IPS DF 4.7 (cell line): ENCODE results near the gene RNFT2.
"Not testable (repeated sequence)": the region's sequence is repeated elsewhere in the genome, so short reads cannot be mapped to it uniquely, and the experiment has no call there.

Experiments used
- DNase-seq: peaks from one replicate; pipeline ENCODE4 v3.0.0-alpha.2; 2013; ENCODE audit warnings: low spot score; ENCODE audit errors: extremely low read depth

The RNFT2 gene

DNA sequence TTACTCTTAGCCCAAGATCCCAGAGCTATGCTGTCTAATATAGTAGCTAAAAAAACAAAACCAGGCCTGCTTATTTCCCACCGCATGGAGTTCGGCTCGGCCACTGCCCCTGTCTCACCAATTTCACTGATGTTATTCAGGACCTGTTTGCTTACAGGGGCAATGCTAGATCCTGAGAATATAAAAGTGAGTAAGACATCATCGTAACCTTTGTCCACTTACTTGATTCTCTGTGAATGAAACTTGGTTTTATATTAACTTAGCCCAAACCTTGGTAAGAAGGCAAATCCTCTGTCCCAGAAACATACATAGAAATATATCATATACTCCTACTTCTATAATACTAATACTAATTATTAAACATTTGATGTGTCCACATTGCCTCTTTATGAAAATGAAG, 56.6 kb downstream of the RNFT2 start:
- DNase-seq = no peak

GRCh38 chr12:116797885-116798284, 59.8 kb downstream of the RNFT2 start:
- no peak for DNase-seq

DNA sequence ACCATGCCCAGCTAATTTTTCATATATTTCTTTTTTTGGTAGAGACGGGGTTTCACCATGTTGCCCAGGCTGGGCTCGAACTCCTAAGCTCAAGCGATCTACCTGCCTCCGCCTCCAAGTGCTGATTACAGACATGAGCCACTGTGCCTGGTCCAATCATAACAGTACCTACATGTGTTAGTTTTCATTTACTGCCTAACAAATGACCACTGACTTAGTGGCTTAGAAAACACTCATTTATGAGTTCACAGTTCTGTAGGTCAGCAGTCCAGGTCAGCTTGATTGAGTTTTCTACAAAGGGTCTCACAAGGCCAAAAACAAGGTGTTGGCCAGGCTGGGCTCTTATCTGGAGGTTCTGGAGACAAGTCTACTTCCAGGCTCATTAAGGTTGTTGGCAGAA, 60.6 kb downstream of the RNFT2 start:
- DNase-seq = no peak

DNA sequence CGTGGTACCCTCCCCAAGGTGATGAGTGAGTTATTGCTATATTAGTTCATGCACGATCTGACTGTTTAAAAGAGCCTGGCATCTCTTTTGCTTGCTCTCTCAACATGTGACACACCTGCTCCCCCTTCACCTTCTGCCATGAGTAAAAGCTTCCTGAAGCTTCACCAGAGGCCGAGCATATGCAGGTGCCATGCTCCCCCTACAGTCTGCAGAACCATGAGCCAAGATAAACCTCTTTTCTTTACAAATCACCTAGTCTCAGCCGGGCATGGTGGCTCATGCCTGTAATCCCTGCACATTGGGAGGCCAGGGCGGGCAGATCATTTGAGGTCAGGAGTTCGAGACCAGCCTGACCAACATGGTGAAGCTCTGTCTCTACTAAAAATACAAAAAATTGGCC, 61.8 kb downstream of the RNFT2 start:
- no peak for DNase-seq

DNA sequence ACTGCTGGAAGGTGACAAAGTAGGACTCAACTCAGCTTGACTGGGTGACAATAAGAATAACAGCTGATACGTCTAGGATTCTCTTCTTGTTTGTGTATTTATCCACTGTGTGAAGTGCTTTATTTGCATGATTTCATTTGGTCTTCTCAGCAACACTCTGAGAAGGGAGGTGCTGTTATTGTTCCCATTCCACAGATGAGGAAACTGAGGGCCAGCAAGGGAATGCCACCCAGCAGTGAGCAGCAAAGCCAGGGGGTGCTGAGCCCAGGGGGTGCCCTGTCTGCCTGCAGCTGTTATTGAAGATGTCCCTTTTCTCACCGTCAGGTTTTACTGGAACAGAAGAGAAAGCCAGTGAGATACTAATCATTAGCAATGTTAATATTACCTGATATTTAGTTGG, 62.8 kb downstream of the RNFT2 start:
- DNase-seq = no peak

DNA sequence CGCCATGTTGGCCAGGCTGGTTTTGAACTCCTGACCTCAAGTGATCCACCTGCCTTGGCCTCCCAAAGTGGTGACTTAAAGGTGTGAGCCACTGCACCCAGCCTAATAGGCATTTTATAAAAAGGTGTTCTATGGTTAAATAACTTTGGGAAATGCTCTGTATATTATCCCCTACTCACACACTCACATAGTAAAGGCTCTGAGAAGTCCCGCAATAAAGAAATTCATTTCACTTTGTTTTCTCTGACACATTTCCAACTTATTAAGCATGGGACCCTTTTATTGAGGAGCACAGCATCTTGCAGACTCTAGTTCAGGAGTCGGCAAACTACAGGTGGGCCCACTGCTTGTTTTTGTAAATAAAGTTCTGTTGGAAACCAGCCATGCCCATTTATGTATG, 63.9 kb downstream of the RNFT2 start:
- DNase-seq = no peak

GRCh38 chr12:116803013-116803736, 65.1 kb downstream of the RNFT2 start:
- DNase-seq = no peak

DNA sequence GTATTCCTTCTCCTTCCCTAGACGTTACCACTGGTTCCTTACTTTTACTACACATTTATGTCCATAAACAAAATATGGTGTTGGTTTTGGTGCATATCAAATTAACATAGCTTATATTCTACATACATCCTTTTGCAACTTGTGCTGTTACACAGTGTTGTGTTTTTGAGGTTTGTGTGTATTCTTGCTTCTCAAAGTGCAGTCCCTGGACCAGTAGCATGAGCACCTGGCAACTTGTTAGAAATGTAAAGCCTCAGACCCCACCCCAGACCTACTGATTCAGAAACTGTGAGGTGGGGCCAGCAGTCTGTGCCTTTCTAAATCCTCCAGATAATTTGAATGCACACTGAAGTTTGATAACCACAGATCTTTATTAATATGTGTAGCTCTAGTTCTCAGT, 65.9 kb downstream of the RNFT2 start:
- no peak for DNase-seq

DNA sequence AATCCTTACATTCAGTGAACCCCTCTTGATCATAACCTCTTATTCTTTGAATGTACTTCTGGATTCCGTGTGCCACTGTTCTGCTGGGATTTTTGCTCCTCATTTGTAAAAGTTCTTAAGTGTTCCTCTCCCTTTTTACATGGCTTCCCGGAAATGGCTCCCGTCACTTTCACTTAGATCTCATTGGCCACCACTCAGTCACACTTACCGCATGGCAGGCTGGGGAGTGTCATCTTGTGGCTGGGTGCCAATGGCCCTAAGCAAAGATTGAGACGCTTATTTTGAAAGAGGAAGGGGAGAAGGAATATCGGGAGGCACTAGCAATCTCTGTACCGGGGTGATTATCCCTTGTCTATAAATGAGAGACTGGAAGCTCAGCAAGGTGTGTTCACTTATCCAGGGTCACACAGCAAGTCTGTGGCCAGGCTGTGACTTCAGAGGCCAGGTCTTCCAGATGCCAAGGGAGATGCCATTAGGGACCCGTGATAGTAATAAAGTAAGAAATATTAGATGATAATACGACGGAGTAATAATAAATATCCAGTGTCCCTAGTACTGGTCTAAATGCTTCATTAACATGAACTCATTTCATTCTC, 68.8 kb downstream of the RNFT2 start:
- DNase-seq = no peak

- DNase-seq = no peak
Observed at GRCh38 chr12:116807546-116807945, 69.4 kb downstream of the RNFT2 start.

DNA sequence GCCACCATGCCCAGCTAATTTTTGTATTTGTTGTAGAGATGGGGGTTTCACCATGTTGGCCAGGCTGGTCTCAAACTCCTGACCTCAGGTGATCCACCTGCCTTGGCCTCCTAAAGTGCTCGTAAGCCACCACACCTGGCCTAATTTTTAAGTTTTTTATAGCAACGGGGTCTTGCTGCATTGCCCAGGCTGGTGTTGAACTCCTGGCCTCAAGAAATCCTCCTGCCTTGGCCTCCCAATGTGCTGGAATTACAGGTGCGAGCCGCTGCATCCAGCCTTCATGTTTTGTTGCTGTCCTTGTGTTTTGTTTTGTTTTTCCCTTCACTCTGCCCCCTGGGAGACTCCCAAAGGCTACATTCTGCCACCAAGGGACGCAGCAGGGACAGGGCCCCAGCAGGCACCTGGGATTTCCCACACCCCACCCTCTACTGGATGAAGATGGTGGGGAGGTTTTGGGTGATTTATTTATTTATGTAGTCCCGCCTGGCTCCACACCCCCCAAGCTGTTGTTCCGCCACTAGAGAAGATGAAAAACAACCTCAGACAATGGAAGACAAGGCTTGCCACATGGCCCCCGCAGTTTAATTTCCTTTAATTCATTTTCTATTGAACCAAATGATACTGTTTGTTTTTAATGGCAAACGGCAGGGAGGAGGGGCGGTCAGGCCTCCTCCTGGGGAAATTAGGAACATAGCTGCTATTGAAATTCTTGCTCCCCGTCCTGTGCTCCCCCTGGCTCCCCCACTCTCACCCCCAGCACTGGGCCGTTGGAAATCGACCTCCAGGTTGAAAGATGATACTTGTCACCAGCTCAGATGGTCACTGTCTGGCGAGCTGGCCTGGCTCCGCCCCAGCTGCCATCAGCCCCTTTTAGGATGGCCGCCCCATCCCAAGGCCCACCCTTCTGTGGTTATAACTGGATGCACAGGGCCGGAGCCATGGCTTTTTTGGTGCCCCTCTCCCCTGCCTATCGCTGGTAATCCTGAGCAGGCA, 70.3 kb downstream of the RNFT2 start:
- DNase-seq = no peak

DNA sequence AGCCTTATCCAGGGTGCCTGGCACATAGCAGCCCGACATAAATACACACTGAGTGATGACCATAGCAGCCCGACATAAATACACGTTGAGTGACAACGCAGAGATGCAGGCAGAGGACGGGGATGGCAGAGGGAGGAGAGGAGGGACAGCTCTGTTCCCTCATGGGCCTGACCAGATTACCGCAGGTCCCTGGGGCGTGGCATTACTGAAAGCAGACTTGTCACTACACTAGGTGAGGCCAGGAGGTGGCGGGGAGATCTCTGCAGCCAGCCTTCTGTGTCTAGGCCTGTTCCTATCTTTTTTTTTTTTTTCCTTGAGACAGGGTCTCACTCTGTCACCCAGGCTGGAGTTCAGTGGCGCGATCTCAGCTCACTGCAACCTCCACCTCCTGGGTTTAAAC, 74.1 kb downstream of the RNFT2 start:
- DNase-seq = no peak

DNA sequence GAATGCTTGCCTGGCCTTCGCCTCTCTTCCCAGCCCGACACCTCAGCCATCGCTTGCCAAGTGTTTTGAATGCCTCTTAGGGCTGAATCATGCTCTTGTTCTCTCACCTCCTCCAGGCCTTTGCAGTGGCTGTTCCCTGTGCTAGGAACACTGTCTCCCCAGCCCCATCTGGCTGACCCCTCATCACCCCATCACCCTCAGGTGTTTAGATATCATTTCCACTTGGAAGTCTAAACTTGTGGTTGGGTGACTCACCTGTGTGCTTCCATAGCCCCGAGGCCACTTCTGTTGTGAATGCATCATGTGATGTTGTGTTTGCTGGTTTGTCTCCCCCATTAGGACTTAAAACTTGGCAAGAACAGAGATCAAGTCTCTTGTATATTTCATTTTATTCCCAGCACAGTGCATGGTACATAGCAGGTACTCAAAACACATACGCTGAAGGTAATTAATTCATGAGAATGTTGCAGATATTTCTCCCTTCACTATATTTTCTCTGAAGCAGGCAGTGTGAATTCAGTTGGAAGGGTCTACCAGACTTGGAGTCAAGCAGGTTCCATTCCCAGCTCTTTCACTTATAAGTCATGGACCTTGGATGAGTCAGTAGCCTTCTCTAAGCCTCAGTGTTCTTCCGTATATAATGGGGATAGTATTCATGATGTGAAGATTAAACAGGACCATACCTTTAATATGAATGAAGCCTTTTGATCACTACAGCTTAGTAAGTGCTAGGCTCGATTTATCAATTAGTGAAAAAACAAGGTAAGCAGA, 75.3 kb downstream of the RNFT2 start:
- DNase-seq = no peak

DNA sequence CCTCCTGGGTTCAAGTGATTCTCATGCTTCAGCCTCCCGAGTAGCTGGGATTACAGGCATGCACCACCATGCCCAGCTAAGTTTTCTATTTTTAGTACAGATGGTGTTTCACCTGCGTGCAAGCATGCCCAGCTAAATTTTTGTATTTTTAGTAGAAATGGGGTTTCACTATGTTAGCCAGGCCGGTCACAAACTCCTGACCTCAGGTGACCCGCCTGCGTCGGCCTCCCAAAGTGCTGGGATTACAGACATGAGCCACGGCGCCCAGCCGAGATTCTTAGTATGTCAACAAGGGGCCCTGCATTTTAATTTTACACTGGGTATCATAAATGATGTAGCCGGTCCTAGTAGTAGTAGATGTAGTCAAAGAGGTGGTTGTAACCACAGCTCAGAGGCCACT, 76.7 kb downstream of the RNFT2 start:
- not testable (repeated sequence) for DNase-seq

DNA sequence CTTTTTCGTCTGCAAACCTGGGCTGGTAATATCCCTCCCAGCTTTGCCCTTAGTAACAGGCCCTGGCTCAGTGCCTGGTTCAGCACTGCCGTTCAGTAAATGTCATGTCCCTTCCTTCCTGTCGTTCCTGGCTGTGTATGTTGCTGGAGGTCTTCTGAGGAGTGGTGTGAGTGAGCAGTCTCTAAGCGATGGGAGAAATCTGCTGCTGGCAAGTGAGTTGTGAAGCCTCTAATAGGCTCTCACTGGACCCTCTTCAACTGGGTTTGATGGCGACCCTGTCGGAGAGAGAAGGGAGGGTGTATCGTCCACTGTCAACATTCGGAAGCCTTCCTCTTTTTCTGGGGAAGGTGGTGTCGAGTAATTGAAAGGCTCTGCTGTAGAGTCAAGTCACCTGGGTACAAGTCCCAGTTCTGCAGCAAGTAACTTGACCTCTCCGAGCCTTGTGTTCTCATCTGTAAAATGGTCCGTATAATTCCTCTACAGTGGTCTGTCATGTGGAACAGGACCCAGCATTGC, 80.3 kb downstream of the RNFT2 start:
- DNase-seq = no peak

DNA sequence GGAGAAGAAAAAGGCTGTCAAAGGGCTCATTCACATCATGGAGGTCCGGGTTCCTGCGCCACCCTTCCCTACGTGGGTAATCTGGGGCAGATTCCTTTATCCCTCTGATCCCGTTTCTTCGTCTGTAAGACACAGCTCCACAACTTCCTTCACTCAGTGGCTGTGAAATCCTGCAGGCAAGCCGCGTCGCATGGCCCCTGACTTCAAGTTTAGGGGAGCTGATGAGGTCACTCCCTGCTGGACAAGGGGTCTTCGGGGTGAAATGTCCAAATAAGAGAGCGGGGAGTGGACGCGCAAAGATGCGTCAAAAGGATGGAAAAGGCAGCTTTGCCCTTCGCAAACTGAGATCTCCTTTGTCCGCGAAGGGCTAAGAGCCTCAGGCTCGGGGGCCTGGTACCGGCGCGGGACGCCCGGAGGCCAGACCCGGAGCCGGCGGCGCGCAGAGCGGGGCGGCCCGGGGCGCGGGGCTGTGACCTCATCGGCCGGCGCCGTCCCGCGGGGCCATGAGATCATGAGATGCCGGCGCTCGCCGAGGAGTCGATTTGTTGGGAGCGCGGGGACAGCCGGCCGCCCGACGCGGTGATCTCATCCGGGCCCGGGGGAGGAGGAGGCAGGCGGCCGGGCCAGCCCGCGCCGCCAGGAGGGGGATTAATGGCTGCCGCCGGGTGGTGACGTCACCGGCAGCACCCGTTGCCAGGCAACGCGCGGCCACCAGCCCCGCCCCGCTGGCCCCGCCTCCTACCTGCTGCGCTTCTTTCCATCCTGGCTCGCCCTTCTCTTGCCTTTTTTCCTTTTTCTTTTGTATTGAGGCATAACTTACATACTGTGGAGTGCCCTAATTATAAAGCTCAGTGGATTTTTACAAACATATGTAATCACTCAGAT, 81.1 kb downstream of the RNFT2 start:
- DNase-seq = peak; percentile 28

GRCh38 chr12:116820064-116820656, 82.0 kb downstream of the RNFT2 start:
- no peak for DNase-seq

- no peak for DNase-seq
Observed at GRCh38 chr12:116821291-116821690, 83.2 kb downstream of the RNFT2 start.

DNA sequence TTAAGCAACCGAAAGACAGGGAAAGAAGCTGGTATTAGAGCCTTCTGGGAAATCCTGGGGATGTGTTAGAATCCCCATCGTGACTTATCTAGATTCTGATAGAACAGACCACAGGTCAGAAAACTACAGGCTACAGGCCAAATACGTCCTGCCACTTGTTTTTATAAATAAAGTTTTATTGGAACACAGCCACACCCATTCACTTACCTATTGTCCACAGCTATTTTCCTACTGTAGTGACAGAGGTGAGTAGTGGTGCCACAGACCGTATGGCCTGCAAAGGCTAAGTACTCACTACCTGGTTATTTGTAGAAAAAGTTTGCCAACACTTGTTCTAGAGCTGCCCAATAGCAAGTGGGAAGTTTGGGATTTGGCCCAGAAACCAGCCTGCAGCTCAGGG, 89.3 kb downstream of the RNFT2 start:
- no peak for DNase-seq

GRCh38 chr12:116832353-116832752, 94.2 kb downstream of the RNFT2 start:
- DNase-seq = no peak
